GM18507 (cell line): Measurements from ENCODE around the gene TP53TG3E.
"Not testable (repeated sequence)": the region's sequence is repeated elsewhere in the genome, so short reads cannot be mapped to it uniquely, and the experiment has no call there.

ENCODE experiments used
- DNase-seq: peaks from one replicate; pipeline ENCODE4 v3.0.0; 2011; ENCODE audit warnings: low read depth; ENCODE audit not compliant: insufficient read length; ENCODE audit errors: extremely low spot score
- FAIRE-seq: peaks from 2 replicates; lab custom pipeline; 2011; peaks lifted over from hg19 to GRCh38; lab: Jason Lieb, UNC

Gene TP53TG3E, protein sequence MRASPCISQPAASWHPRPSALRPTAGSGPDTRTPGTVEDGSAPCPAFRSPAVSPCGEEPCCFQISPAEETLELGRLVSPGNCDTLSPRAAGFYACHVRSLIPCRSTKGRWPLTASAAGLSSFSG

GRCh38 chr16:33304006-33304405 lies at the start of gene TP53TG3E:
Gene TP53TG3E, plus strand, starts transcription at chr16:33304306. Its CDS starts 68 bp downstream, at chr16:33304374.
- DNase-seq, FAIRE-seq: not testable (repeated sequence)

GRCh38 chr16:33336226-33337012 lies 32.3 kb downstream of the TP53TG3E start:
- FAIRE-seq, DNase-seq: not testable (repeated sequence)

DNA sequence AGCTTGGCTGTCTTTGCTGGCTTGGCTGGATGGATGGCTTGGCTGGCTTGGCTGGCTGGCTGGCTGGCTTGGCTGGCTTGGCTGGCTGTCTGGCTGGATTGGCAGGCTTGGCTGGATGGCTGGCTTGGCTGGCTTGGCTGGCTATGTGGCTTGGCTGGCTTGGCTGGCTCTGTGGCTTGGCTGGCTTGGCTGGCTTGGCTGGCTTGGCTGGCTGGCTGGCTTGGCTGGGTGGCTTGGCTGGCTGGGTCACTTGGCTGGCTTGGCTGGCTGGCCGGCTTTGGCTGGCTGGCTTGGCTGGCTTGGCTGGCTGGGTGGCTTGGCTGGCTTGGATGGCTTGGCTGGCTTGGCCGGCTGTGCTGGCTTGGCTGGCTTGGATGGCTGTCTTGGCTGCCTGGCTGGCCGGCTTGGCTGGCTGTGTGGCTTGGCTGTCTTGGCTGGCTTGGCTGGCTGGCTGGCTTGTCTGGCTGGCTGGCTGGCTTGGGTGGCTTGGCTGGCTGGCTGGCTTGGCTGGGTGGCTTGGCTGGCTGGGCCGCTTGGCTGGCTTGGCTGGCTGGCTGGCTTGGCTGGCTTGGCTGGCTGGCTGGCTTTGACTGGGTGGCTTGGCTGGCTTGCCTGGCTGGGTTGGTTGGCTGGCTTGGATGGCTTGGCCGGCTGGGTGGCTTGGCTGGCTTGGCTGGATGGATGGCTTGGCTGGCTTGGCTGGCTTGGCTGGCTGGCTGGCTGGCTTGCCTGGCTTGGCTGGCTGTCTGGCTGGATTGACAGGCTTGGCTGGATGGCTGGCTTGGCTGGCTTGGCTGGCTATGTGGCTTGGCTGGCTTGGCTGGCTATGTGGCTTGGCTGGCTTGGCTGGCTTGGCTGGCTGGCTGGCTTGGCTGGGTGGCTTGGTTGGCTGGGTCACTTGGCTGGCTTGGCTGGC lies 33.8 kb downstream of the TP53TG3E start:
- FAIRE-seq, DNase-seq: not testable (repeated sequence)

DNA sequence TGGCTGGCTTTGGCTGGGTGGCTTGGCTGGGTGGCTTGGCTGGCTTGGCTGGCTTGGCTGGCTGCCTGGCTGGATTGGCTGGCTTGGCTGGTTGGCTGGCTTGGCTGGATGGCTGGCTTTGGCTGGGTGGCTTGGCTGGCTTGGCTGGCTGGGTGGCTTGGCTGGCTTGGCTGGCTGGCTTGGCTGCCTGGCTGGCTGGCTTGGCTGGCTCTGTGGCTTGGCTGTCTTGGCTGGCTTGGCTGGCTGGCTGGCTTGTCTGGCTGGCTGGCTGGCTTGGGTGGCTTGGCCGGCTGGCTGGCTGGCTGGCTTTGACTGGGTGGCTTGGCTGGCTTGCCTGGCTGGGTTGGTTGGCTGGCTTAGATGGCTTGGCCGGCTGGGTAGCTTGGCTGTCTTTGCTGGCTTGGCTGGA lies 34.4 kb downstream of the TP53TG3E start:
- not testable (repeated sequence) for DNase-seq, FAIRE-seq

DNA sequence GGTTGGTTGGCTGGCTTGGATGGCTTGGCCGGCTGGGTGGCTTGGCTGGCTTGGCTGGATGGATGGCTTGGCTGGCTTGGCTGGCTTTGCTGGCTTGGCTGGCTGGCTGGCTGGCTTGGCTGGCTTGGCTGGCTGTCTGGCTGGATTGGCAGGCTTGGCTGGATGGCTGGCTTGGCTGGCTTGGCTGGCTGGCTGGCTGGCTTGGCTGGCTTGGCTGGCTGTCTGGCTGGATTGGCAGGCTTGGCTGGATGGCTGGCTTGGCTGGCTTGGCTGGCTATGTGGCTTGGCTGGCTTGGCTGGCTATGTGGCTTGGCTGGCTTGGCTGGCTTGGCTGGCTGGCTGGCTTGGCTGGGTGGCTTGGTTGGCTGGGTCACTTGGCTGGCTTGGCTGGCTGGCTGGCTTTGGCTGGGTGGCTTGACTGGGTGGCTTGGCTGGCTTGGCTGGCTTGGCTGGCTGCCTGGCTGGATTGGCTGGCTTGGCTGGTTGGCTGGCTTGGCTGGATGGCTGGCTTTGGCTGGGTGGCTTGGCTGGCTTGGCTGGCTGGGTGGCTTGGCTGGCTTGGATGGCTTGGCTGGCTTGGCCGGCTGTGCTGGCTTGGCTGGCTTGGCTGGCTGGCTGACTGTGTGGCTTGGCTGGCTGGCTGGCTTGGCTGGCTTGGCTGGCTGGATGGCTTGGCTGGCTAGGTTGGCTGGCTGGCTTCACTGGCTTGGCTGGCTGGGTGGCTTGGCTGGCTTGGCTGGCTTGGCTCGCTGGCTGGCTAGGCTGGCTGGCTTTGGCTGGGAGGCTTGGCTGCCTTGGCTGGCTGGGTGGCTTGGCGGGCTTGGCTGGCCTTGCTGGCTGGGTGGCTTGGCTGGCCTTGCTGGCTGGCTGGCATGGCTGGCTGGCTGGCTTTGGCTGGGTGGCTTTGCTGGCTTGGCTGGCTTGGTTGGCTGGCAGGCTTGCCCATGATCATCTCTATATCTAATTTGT lies 35.3 kb downstream of the TP53TG3E start:
- not testable (repeated sequence) for DNase-seq, FAIRE-seq
